ENCODE data around the gene PLCXD3. TPM values are rescaled to one million over a fixed set of nuclear protein-coding genes. Genes with fewer than 3 reads are reported as not detected.

The PLCXD3 gene
- total and polyA plus RNA-seq, 10 of the 15 experiments (the other 5 are each of a cell fraction or from before 2014, with no cell fraction given) = not detected

DNA sequence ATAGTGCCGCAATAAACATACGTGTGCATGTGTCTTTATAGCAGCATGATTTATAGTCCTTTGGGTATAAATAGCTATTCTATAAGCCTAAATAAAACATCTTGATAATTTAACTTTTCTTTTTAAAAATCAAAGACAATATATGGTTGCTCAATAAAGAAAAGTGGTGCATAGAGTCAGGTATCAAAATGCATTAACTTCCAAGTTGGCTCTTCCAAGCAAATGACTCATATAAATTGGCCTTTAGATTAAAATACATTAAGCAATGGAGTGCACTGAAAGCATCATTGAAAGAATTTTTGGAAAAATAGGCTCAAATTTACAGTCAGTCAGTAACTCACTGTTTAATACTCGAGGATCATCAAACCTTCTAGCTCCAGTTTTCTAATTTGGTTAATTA, 106.6 kb downstream of the PLCXD3 start:
- Histone ChIP-seq H3K4me2 (ENCODE audit: control insufficient read depth, insufficient read depth) (no peak overlapping the region), H3K27me3 (replicated peaks in 1 of 2; ENCODE audit: control insufficient read depth in 2 of 2, insufficient read depth in 2 of 2, low read length in 1 of 2) (no peaks in the 10 kb centered on the region), H3K4me1 (ENCODE audit: control insufficient read depth, insufficient read depth, low read length) (no peaks in the 10 kb centered on the region), H3K27ac (ENCODE audit: control insufficient read depth, insufficient read depth) (no peak overlapping the region), H3K79me2 (ENCODE audit: control insufficient read depth, insufficient read depth, low read length) (no peaks in the 10 kb centered on the region), H2AFZ (ENCODE audit: control insufficient read depth, low read depth, low read length) (no peak overlapping the region), H3K4me3 (no peak overlapping the region), H3K9ac (ENCODE audit: control insufficient read depth, insufficient read depth, low read length) (no peak overlapping the region), H4K20me1 (ENCODE audit: control insufficient read depth, insufficient read depth) (no peaks in the 10 kb centered on the region), H3K36me3 (ENCODE audit: control insufficient read depth in 2 of 2, insufficient read depth in 2 of 2, low read length in 1 of 2) (no peaks in the 10 kb centered on the region), H3K9me3 (replicated peaks; ENCODE audit: control insufficient read depth, insufficient read depth, low read length) (no peaks in the 10 kb centered on the region)
- POLR2A ChIA-PET = no interaction called here
- RAD21 ChIA-PET (ENCODE audit: unreplicated experiment) = no interaction called here
- no peak for ATAC-seq
- BruUV-seq (replicated peaks) = no TSS peak
- 63% methylated on average over 3 of the region's 3 CpGs for WGBS (ENCODE audit: insufficient coverage, insufficient replicate concordance, low lambda C conversion rate, missing lambda C conversion rate)
- CTCF ChIA-PET = no interaction called here
- in situ Hi-C loops (cut with MboI) = no loop called here
- no peak for FAIRE-seq
- intact Hi-C loops (cut with micrococcal nuclease; ENCODE audit: unreplicated experiment) = no loop called here
- DNase-seq (ENCODE audit: low read depth, low spot score) = no peak
- no peak for TF ChIP-seq MXI1 (IDR thresholded peaks at IDR 0.05; ENCODE audit: low read depth, low read length)
- SMC1A ChIA-PET (ENCODE audit: uncharacterized antibody, unreplicated experiment) = no interaction called here

- CTCF ChIA-PET = no interaction called here
Observed at GRCh38 chr5:41402845-41403244, 107.6 kb downstream of the PLCXD3 start.

More at GRCh38 chr5:41402845-41403244, 107.6 kb downstream of the PLCXD3 start:
- ATAC-seq (no peak), FAIRE-seq (no peak), DNase-seq (ENCODE audit: low read depth, low spot score) (no peak)
- Histone ChIP-seq H3K27ac (ENCODE audit: control insufficient read depth, insufficient read depth) (no peak overlapping the region), H3K9ac (ENCODE audit: control insufficient read depth, insufficient read depth, low read length) (no peak overlapping the region), H3K4me1 (ENCODE audit: control insufficient read depth, insufficient read depth, low read length) (no peaks in the 10 kb centered on the region), H3K4me2 (ENCODE audit: control insufficient read depth, insufficient read depth) (no peak overlapping the region), H3K79me2 (ENCODE audit: control insufficient read depth, insufficient read depth, low read length) (no peaks in the 10 kb centered on the region), H3K36me3 (ENCODE audit: control insufficient read depth in 2 of 2, insufficient read depth in 2 of 2, low read length in 1 of 2) (no peaks in the 10 kb centered on the region), H3K9me3 (replicated peaks; ENCODE audit: control insufficient read depth, insufficient read depth, low read length) (no peaks in the 10 kb centered on the region), H4K20me1 (ENCODE audit: control insufficient read depth, insufficient read depth) (no peaks in the 10 kb centered on the region), H3K27me3 (replicated peaks in 1 of 2; ENCODE audit: control insufficient read depth in 2 of 2, insufficient read depth in 2 of 2, low read length in 1 of 2) (no peaks in the 10 kb centered on the region), H2AFZ (ENCODE audit: control insufficient read depth, low read depth, low read length) (no peak overlapping the region), H3K4me3 (no peak overlapping the region)
- ChIA-PET SMC1A (ENCODE audit: uncharacterized antibody, unreplicated experiment) (no interaction called here), RAD21 (ENCODE audit: unreplicated experiment) (no interaction called here), POLR2A (no interaction called here)
- intact Hi-C loops (cut with micrococcal nuclease; ENCODE audit: unreplicated experiment) (no loop called here), in situ Hi-C loops (cut with MboI) (no loop called here)
- TF ChIP-seq BCL3 (IDR thresholded peaks at IDR 0.05; ENCODE audit: borderline replicate concordance, insufficient read depth, low read depth, low read length, poor library complexity, severe bottlenecking) (no peak), STAT3 (IDR thresholded peaks at IDR 0.05; ENCODE audit: low read depth, low read length) (no peak), BHLHE40 (IDR thresholded peaks at IDR 0.05; ENCODE audit: borderline replicate concordance in 1 of 2, low read depth in 2 of 2, low read length in 1 of 2) (no peak), RAD51 (IDR thresholded peaks at IDR 0.05) (no peak), SIX5 (IDR thresholded peaks at IDR 0.05; ENCODE audit: low read depth, low read length, severe bottlenecking) (no peak), CHD1 (IDR thresholded peaks at IDR 0.05; ENCODE audit: low read depth, low read length) (no peak), NFIC (IDR thresholded peaks at IDR 0.05; ENCODE audit: low read depth, low read length) (no peak), ZNF24 (IDR thresholded peaks at IDR 0.05) (no peak)
- TF ChIP-seq, protein P1, sequence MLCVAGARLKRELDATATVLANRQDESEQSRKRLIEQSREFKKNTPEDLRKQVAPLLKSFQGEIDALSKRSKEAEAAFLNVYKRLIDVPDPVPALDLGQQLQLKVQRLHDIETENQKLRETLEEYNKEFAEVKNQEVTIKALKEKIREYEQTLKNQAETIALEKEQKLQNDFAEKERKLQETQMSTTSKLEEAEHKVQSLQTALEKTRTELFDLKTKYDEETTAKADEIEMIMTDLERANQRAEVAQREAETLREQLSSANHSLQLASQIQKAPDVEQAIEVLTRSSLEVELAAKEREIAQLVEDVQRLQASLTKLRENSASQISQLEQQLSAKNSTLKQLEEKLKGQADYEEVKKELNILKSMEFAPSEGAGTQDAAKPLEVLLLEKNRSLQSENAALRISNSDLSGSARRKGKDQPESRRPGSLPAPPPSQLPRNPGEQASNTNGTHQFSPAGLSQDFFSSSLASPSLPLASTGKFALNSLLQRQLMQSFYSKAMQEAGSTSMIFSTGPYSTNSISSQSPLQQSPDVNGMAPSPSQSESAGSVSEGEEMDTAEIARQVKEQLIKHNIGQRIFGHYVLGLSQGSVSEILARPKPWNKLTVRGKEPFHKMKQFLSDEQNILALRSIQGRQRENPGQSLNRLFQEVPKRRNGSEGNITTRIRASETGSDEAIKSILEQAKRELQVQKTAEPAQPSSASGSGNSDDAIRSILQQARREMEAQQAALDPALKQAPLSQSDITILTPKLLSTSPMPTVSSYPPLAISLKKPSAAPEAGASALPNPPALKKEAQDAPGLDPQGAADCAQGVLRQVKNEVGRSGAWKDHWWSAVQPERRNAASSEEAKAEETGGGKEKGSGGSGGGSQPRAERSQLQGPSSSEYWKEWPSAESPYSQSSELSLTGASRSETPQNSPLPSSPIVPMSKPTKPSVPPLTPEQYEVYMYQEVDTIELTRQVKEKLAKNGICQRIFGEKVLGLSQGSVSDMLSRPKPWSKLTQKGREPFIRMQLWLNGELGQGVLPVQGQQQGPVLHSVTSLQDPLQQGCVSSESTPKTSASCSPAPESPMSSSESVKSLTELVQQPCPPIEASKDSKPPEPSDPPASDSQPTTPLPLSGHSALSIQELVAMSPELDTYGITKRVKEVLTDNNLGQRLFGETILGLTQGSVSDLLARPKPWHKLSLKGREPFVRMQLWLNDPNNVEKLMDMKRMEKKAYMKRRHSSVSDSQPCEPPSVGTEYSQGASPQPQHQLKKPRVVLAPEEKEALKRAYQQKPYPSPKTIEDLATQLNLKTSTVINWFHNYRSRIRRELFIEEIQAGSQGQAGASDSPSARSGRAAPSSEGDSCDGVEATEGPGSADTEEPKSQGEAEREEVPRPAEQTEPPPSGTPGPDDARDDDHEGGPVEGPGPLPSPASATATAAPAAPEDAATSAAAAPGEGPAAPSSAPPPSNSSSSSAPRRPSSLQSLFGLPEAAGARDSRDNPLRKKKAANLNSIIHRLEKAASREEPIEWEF (IDR thresholded peaks at IDR 0.05; ENCODE audit: insufficient replicate concordance, low read depth, low read length) = no peak
- TF ChIP-seq, protein P2, sequence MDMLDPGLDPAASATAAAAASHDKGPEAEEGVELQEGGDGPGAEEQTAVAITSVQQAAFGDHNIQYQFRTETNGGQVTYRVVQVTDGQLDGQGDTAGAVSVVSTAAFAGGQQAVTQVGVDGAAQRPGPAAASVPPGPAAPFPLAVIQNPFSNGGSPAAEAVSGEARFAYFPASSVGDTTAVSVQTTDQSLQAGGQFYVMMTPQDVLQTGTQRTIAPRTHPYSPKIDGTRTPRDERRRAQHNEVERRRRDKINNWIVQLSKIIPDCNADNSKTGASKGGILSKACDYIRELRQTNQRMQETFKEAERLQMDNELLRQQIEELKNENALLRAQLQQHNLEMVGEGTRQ (IDR thresholded peaks at IDR 0.05; ENCODE audit: borderline replicate concordance, low read depth, low read length) = no peak
- BruUV-seq (replicated peaks) = no TSS peak
- 53% methylated on average over 2 of the region's 2 CpGs for WGBS (ENCODE audit: insufficient coverage, insufficient replicate concordance, low lambda C conversion rate, missing lambda C conversion rate)
